GM21447 (cell line): ENCODE results near the gene BRD7.

ENCODE experiments used
- ATAC-seq: cut with Tn5 transposase; IDR thresholded peaks from one replicate; pipeline ENCODE4 v1.9.1; 2021; ENCODE audit not compliant: unreplicated experiment

Gene BRD7

DNA sequence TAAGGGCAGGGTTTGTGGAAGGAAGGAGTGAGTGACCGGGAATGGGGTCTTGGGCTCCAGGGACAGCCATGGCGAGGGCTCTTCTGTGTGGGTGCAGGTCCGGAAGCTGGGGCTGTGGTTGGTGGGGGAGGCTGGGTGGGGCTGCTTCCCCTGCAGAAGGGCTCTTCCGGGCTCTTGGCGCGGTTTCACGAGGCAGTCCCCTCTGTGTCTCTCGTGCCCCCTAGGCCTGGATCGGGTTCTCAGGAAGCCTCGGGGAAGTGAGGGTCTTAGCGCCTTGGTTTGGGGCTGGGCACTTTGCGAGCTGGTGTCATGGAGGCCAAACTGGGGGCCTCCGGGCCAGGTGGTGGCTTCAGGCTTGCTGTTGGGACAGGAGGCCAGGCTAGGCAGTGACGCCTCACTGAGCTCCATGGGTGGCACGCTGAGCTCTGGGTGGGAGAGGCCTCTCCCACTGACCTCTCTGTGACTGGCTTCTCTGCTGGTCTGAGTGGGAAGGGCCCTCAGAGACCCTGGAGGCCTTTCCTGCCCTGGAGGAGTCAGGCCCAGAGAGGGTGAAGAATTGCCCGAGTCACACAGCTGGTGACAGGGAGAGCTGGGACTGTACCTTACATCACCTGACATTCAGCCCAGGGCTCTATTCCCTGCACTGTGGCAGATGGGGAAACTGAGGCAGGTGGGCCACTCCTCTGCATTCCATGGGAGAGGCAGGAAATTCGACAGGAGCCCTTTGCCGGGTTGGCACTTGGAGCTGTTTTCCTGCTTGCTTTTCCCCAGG lies 94.3 kb downstream of the BRD7 start:
- ATAC-seq = peak; percentile 40

DNA sequence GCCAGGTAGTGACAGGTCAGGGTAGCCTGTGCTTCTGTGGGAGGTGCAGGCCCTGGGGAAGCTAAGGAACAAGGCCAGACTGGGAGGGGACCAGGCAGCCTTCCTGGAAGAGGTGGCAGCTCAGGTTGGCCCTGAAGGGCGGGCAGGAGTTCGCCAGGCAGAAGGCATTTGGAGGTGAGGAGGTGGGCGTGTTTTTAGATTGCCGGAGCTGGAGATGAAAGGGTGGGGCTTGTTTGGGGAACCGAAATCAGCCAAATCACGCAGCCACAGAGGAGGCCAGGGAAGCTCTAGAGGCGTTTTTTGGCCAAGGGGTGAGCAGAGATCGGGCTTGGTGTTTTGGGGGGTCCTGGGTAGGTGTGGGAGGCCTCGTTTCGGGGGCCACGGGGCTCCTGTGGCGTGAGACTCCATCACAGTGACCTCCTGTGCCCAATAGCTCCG lies 94.9 kb downstream of the BRD7 start:
- ATAC-seq = peak; percentile 75

DNA sequence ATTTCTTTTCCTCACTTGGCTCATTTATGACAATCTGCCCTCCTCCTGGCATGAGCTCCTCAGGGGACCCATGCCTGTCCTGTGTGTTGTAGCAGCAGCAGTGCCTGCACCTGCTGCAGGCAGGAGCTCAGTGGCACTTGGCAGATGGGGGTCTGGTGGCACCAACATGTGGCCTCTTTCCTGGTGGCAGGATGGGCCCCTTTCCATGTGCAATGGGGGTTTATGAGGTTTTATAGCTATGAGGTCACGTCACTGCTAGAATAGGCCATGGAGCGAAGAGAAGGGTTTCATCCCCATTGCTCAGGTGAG lies 95.5 kb downstream of the BRD7 start:
- no peak for ATAC-seq

DNA sequence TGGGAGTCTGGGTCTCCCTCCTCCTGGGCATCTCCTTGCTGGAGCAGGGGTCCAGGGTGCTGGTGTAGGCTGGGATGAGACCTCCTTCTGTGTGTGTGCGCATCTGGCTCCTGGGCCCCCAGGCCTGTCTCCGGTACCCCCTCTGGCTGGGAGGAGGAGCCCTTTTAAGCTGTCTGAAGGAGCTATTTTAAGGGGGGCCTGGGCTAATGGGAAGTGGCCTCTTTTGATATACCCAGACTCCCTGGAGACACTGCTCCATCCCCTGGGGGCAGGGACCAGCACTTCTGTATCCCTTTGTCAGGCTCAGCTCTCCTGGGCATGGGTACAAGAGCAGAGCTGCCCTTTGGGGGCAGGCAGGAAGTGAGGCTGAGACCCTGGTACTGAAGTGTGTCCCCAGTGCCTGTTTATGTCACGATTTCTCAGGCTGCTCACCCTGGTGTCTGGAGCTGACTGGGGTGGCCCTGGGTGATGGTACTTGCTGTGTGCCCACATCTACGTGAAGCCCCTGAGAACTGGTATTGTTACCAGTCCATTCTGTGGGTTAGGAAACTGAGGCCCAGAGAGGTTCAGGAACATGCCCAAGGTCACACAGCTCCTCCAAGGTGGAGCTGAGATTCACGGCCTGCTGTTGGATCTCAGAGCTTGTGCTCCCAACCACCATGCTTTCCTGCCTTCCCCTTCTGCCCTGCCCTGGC lies 96.0 kb downstream of the BRD7 start:
- ATAC-seq = no peak

DNA sequence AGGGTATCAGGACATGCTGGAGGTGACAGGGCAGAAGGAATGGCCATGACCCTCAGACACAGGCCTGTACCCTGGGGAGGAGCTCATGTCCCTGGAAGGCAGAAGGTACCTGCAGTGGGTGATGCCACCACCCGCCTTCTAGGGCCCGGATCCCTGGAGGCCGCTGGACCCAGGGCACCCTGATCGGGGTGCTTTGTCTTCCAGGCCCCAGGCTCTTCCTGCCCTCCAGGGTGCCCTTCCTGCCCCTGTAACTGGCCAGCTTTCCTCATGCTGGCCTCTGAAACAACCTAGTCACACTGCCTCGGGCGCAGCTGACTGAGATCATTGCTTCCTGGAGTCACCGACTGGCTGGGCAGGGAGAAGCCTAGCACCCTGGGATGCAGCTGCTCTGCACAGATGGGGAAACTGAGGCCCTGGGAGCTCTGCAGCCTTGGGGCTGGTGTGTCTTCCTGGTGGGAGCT lies 96.6 kb downstream of the BRD7 start:
- no peak for ATAC-seq

DNA sequence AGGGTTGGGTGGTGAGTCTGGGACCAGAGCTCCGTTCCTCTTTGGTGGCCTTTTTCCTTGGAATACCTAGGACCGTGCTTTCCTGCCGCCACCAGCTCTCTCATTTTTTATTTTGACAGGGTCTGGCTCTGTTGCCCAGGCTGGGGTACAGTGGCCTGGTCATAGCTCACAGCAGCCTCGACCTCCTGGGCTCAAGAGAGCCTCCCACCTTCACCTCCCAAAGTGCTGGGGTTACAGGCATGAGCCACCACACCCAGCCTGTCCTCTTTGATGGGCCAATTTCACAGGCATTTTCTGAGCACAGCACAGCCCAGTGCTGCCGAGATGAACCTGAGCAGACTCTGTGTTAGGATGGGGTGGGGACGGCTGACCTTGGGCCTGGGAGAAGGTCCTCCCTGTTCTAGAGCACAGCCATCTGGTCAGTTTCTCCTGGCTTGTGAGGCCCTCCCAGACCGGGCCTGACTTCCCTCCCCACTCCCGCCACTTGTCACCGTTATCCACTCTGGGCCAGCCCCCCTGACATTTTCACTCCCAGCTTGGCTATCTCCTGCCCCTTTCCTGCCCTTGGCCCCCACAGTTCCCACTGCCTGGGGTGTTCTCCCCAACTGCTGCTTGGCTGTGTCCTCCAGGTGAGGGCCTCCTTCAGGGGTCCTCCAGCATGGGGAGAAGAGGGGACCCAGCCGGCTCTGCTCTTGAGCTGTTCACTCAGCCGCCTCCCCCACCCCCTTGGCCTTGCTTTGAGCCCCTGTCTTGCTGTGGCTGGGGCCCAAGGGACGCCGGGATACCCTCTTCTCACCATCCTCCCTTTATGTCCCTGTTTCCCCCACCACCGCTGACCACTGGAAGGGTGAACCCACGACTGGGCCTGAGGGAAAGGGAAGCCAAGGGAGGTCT lies 97.4 kb downstream of the BRD7 start:
- ATAC-seq = no peak

DNA sequence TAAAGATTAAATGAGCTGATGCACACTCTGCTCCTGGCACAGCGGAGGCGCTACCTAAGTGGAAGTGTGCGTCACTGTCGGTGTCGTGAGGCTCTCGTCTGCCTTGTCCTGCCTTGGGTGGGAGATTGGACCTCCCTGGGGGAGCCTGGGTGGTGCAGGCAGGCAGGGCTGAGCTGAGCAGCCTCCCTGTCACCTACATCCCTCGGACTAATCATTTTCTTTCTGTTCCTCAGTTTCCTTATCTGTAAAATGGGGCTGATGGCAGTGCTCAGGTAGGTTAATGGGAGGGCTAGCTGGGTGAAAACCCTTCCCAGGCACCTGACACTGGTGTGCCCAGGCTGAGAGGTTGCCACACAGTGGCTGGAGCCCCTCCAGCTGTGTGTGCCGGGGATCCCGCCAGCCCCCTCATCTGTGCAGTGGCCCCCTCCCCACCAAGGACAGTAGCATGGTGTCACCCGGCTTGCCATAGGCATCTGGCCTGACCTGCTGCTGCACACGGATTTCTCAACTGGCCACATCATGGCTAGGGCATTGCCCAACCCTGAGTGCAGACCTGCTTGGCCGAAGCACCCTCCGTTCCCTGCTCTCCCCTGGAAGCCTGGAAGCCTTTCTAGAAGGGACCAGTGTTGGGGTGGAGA lies 98.2 kb downstream of the BRD7 start:
- ATAC-seq = no peak

DNA sequence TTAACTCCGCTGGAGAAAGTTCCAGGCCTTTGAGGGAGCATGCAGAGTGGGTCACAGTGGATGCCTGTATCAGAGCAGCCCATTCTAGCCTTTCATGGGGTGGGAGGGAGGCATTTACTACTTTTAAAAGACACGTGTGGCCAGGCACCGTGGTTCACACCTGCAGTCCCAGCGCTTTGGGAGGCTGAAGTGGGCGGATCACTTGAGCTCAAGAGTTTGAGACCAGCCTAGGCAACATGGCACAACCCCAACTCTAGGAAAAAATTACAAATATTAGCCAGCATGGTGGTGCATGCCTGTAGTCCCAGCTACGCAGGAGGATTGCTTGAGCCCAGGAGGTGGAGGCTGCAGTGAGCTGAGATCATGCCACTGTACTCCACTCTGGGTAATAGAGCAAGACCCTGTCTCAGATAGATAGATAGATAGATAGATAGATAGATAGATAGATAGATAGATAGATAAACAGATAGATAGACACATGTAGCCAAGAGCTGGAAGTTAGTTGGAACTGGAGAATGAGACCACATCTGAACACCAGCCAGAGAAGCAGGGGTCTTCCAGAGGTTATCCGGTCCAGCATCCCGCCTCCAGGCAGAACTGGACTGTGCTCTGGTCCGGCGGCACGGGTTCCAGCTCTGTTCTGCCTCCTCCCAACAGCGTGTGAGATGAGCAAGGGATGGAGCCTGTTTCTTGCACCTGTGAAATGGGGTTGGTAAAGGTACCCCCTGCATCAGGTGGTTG lies 98.8 kb downstream of the BRD7 start:
- ATAC-seq = no peak

DNA sequence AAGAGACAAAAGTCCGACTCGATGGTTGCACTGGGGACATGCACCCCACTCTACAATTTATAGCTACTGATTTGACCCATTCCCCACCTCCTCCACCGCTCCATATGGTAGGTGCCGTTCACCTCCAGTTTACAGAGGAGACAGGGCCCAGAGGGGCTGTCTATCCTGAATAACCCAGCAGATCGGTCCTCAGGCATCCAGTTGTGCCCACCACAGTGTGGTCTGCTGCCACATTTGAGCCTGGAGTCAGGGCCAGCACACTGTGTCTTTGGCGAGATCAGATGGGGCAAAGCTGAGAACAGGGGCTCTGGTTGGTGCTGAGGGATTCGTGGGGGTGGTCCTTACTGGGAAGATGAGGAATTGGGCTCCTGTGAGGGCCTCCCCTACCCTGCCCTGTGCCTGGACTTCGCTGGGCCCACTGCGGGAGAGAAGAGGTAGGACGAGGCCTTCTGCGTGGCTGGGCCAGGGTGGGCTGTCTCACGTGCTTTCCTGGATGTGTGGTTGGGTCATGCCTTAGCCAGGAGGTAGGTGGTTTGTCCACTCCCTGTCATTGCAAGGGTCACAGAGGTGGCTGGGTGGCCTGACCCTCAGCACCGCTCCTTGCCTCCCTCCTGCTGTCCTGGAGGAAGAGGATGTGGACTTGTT lies 99.6 kb downstream of the BRD7 start:
- no peak for ATAC-seq

DNA sequence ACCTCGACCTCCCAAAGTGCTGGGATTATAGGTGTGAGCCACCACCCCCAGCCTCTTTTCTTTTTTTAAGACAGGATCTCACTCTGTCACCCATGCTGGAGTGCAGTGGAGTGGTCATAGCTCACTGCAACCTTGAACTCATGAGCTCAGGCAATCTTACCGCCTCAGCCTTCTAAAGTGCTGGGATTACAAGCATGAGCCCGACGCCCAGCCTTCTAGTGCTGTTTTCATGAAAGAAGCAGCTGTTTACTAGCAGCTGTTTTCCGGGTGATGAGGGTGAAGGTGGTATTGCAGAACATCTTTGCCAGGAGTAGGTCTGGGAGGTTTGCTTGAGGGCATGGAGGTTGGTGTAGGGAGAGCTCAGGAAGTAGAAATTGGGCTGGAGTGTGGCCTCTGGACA lies 100.4 kb downstream of the BRD7 start:
- ATAC-seq = no peak

DNA sequence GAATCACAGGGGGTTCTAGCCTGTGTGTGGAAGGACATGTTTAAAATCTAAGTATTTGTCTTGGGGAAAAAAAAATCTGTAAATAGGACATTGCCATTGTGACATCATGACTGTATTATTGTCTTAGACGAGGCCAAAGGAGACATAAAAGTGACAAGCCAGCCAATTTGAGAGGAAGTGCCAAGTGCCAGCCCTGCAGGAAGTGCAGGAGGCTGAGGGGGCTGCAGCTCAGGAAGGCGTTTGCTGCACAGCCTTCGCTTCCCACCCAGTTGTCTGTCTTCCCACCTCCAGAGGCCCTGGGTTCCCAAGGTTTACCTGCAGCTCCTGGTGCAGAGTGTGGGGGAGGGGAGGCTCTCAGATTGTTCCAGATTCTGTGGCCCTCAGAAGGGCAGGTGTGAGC lies 101.1 kb downstream of the BRD7 start:
- ATAC-seq = no peak

DNA sequence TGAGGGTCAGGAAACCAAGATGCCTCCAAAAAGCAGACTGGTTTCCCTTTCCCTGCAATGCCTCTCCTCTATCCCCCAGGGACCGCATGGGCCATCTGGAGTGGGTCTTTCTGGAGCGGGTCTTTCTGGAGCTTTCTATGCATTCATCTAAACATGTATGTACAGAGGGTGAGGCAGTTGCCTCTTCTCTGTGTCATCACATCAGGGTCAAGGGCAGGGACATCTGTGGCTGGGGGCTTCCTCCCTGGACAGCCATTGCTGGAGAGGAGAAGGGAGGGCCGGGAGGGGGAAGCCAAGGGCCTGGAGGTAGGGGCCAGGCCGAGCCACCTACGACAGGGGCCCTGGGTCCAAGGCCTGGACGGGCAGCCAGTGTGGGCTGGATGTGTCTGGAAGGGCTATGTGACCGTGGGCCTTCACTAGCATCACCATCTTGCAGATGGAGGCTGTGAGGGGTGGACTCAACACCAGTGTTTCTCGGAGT lies 101.6 kb downstream of the BRD7 start:
- ATAC-seq = no peak

DNA sequence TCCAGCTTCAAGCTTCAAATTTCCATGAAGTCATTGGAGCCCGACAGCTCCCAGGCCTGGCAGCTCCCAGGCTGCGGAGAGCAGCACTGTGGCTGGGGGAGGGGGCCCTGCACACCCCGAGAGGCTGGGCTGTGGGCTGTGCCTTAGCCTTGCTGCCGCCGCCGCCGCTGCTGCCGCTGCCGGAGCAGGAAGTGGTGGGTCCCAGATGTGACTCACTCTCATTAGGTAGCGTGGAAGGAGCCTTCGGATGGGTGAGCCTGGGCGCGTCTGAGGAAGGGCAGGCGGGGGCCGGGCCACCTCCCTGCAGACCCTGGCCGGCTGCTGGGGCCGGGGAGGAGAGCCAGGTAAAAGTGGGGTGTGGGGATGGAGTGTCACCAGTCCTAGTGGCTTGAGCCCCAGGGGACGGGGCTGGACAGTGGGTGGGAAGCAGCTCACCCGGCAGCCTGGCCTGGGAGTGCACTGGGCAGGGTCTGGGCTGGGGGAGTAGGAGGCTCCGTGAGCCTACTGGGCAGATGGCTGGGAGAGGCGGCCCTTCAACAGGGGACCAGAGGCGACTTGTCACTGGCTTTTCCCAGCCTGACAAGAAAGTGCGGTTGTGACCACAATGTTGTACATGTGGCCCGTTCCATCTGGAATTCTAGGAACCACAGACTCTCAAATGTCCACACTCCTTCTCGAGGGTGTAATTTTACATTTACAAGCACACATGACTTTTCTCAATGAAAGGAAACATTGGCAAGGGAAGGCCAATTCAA lies 102.3 kb downstream of the BRD7 start, which contains the start of gene ADCY7:
Gene ADCY7 (plus strand): TSS at position 215 of the 755 bp plus-strand sequence. CDS start 21,629 bp downstream, outside the sequence.
- peak; percentile 71 for ATAC-seq
